GM21825 (cell line): ENCODE results near the gene FOXQ1.

Source experiments
- ATAC-seq: cut with Tn5 transposase; IDR thresholded peaks from one replicate; pipeline ENCODE4 v1.9.1; 2021; ENCODE audit warnings: mild to moderate bottlenecking, moderate library complexity; ENCODE audit not compliant: unreplicated experiment

FOXQ1 gene

DNA sequence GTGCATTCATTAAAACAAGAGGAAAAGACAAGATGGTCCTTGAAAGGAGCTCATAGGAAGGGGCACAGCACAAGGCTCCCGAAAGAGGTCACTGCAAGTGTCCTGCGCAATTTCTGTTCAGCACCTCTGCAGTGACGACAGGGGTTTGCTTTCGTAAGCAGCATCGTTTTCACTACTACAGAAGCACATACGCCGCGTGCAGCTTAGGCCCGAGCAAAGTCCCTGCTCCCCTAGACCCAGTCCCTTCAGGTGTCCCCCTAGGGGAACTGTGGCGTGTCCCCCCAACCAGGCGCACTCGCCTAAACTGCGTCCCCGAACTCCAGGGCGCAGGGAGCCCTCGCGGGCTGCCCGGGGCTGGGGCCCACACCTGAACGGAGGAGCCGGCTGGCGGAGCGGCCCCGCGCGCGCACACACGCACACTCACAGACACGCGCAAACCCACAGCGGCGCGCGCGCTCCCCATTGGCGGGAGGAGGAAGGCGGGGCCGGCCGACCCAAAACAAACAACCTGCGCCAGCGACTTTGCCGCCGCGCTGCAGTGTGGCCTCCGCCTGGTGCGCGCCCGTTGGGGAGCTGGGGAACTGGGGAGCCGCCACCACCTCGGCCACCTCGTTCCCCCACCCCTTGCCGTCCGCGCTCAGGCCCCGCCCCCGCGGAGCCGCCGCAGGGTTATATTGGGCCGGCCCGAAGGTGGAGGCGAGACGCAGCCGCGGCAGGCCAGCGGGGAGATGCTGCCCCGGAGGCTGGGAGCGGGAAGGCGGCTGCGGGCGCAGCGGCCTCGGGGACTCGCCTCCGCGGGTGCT, at the start of gene FOXQ1:
FOXQ1 (plus strand) TSS at position 699 of the 803 bp plus-strand sequence. CDS start 607 bp downstream, outside the sequence.
- ATAC-seq = no peak

DNA sequence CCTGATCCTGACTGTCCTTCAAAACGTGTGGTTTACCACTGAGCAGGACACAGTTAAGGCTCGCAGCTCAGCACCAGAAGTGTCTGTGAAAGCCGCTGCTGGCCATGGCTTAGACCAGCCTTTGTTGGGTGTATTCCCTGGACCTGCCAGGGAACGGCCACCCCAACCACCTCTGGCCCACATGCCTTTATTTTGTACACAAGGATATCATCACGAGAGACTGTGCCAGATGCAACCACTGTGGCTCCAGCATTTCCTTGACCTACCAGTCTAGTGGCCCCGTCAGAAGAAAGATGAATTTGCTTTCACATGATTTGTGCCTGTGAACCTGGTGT, 49.2 kb upstream of the FOXQ1 start:
- ATAC-seq = no peak

DNA sequence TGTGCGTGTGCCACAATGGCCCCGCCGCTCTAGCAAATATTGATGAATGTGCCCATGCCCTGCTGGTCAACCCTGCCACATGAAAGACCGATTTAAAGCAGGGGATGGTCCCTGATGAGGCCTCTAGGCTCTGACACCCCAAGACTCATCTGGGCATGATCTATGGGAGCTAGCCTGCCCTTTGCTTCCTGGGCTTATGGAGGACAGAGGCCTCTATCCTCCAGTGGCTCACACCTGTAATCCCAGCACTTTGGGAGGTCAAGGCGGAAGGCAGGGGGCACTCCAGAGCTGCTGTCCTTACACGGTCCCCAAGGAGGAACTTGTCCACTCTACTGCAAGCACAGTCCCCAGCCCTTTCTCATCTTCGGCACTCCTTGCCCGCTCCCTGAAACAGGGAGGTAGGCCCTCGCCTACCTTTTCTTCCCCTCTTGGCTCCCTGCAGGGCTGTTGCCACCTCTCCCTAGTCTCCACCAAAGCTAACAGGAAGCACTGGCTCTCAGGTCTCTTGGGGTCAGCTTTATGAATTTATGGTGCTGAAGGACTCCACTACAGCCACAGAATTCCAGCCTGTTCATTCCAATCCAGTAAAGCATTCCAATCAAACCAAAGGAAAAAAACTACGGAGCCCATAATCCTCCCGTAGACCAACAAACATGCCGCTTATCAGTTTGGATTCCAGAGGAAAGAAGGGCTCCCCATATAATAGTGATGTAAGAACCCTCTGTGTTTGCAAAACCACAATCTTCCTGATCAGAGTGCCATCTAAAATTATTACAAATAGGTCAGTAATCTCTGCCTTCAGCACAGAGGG, 48.7 kb upstream of the FOXQ1 start:
- no peak for ATAC-seq

DNA sequence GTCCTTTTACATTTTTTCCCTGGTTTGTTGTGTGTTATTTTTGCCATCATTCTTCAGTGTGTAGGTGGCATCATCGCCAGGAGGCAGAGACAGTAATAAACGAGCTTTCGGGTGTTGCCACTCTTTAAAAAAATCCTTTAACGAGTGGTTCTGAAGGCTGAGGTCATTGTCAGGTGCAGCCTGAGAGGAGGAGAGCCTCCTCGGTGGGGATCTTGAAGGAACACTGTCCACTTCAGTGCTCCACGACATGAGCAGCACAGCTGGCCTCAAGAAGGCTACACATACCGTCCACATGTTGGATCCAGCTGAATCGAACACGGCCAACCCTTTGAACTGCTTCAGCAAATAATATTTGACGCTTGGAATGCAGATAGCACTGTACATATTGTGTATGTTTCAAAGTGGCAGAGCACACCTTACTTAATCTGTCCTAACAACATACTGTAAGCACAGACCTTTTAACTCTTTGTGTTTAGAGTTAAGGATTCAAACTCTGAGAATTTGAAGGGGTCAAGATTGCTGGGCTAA, 48.0 kb upstream of the FOXQ1 start:
- ATAC-seq = no peak

- ATAC-seq = no peak
These were observed 47.1 kb upstream of the FOXQ1 start for GRCh38 chr6:1264619-1265445.

DNA sequence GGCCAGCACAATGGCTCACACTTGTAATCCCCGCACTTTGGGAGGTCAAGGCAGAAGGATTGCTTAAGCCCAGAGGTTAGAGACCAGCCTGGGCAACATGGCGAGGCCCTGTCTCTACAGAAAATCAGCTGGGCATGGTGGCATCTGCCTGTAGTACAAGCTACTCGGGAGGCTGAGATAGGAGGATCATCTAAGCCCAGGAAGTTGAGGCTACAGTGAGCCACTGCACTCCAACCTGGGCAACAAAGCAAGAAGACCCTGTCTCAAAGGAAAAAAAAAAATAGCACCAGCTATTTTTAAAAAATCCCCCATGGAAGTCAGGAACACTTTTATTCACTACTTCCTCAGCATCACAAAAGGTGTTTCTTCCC, 45.2 kb upstream of the FOXQ1 start:
- no peak for ATAC-seq

- no peak for ATAC-seq
These were observed 44.7 kb upstream of the FOXQ1 start for GRCh38 chr6:1267057-1267732.

GRCh38 chr6:1267790-1268762, 43.8 kb upstream of the FOXQ1 start:
- no peak for ATAC-seq

- no peak for ATAC-seq
These were observed 40.7 kb upstream of the FOXQ1 start for GRCh38 chr6:1271071-1271763.

DNA sequence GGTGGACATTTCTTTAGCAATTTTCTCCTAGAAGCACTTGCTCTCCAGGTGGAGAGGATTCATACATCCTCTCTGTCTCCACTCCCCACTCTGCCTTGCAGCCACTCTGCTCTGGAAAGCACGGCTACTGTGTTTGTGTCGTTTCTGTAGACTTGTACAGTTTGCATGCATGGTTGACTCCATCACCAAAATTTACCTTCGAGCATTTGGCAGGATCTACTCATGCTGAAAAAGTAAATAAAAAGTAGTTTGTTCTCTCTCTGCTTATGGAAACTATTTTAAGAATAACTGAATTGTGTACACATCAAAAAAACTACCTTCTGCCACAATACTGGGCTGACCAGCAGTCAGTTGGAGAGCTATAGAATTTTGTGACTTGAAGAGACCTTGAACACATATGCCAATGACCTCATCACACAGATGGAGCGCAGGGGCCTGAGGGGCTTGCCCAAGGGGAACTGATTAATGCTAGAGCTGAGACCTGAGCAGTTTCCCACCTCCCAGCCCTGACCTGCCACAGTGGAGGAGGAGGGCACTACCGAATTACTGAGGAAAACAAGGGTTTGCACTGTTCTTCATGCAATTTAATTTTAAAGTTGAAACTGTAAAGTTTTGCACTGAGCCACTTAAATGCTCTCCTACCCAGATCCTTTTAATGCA, 33.7 kb upstream of the FOXQ1 start:
- no peak for ATAC-seq

DNA sequence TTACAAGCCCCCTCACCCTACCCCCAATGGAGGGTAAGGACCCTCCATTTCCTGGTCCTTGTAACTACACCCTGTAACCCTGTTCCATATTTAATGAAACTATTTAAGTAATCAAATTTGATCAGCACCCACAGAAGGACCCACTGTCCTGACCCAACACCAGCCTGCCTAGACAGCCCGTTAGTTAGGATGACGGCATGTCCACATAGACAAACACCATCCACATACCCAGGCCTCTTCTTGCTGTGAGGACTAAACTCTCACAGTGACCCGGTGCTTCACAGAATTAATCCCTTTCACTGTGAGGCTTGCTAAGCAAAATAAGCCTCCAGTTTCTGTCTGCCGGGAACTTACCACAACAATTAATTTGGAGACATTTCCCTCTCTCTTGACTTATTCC, 32.8 kb upstream of the FOXQ1 start:
- no peak for ATAC-seq

DNA sequence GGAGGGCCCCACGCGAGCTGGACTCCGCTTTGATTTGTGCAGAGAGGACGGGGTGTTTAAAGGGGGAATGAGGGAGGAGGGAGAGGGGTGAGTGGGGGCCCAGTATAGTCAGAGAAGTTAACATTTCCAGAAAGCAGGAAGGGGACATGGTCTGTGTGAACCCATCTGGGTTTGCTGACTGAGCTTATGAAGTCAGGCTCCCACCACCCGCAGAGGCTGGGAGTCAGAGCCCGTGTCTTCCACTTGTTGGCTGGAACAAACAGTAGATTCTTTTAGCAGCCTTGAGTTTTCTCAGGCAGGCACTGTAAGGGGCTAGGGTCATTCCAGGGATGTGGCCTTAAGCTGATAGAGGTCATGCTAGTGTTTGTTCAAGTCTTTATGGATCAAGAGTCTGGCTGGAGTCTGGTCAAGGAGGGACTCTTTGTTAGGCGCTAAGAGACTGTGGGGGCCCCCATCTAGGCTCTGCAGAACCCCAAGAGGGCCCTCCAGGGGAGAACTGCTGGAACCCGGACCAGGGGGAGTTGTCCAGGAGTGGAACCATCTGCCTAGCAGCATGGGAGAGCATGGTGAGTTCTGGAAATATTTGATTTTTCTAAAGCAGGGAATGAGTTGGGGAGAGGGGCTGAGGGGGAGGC, 31.1 kb upstream of the FOXQ1 start:
- ATAC-seq = no peak

GRCh38 chr6:1281746-1282145, 30.2 kb upstream of the FOXQ1 start:
- ATAC-seq = no peak

- no peak for ATAC-seq
These were observed 28.4 kb upstream of the FOXQ1 start for GRCh38 chr6:1283501-1283900.

DNA sequence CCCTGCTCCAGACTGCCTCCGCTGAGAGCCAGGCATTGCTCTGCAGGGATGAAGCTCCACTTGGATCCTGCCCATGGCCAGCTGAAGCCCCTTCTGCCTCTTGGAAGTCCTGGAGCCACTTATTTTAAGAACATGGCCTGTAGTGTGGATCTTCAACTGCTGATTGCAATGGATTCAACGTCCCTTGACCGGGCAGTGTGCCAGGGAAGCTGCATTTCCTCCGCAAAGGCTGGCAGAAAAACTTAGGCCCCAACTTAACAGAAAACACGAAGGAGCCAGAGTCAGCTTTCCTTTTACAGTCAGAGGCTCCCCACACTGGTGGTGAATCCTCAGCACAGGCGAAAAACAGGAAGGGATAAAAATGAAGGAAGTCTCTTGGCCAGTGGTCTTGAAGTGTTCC, 26.3 kb upstream of the FOXQ1 start:
- no peak for ATAC-seq

GRCh38 chr6:1285956-1286355, 25.9 kb upstream of the FOXQ1 start:
- ATAC-seq = no peak

- ATAC-seq = no peak
These were observed 24.8 kb upstream of the FOXQ1 start for GRCh38 chr6:1287103-1287591.

DNA sequence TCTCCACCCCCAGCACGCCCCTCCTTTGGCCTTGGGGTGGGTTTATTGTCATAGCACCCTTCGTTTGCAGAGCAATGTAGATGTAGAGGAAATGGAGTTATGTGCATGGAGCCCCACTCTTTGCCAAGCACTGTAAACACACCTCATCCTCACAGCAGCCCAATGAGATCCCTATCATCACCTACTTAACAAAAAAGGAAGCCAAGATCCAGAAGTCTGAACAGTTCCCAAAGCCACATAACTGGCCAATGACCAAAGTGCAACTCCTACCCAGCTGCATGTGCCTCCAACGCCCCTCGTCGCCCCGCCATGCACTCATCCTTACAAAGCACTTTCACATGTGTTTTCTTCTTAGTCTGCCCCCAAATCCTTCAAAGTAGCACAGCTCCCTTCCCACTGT, 21.8 kb upstream of the FOXQ1 start:
- ATAC-seq = no peak
